C4-2B (cell line): Measurements from ENCODE around the gene TLR5.

Source experiments
- ZFX ChIP-seq: fragments of 450-650 bp; IDR thresholded peaks from 2 replicates; pipeline ENCODE4 v1.6.1; 2017
- TF ChIP-seq, protein P1 (sequence below): fragments of 450-650 bp; conservative IDR thresholded peaks from 2 replicates; pipeline ENCODE4 v1.5.1; 2017; ENCODE audit warnings: mild to moderate bottlenecking

DNA sequence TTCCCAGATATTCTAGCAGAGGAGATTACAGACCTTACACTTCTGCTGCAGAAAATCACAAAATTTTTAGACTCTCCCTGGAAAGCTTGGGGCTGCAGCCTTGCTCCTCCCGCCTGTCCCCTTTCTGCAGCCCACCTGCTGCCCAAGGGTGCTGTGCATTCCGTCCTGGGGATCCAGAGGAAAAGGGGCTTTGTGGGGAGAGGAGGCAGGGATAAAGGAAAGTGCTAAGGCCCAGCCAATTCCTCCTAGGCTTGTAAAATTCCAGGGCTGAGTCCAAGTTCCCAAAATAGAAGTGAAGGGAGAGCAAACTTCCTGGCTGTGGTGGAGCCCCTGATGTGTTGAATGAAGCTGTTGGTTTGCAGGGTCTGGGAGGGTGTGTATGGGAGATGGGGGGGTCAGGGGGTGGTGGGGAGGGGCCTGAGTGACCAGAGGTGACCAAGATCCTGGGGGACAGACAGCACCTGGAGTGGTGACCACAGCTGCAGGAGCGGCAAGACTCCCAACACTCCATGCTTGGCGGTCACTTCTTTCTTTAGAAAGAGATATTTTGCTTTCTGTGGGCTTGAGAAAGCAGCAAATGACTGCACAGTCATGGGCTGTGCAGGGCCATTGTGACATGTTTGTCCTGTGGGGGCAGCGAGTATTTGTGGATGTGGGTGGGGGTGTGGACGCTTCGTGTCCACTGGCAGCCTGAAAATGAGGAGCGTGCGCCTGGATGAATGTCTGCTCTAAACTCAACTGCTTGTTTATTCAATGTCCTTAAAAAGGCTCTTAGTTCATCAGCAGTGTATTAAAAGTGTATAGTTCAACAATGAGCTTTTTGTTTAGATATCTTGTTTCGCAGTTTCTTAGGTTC lies 68.4 kb downstream of the TLR5 start:
- TF ChIP-seq ZFX = no peak
- TF ChIP-seq, protein P1, sequence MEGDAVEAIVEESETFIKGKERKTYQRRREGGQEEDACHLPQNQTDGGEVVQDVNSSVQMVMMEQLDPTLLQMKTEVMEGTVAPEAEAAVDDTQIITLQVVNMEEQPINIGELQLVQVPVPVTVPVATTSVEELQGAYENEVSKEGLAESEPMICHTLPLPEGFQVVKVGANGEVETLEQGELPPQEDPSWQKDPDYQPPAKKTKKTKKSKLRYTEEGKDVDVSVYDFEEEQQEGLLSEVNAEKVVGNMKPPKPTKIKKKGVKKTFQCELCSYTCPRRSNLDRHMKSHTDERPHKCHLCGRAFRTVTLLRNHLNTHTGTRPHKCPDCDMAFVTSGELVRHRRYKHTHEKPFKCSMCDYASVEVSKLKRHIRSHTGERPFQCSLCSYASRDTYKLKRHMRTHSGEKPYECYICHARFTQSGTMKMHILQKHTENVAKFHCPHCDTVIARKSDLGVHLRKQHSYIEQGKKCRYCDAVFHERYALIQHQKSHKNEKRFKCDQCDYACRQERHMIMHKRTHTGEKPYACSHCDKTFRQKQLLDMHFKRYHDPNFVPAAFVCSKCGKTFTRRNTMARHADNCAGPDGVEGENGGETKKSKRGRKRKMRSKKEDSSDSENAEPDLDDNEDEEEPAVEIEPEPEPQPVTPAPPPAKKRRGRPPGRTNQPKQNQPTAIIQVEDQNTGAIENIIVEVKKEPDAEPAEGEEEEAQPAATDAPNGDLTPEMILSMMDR = no peak
